WI38 (cell line): ENCODE results near the gene ZSCAN1.

ENCODE experiments used
- H3K4me3 ChIP-seq: 2 replicates; pipeline ENCODE4 v1.5.1; 2011; ENCODE audit warnings: low read depth, mild to moderate bottlenecking, control low read depth, low read length
- CTCF ChIP-seq: IDR thresholded peaks from 2 replicates; pipeline ENCODE4 v1.5.1; 2012; ENCODE audit warnings: low read depth, mild to moderate bottlenecking, control low read depth, low read length

The ZSCAN1 gene

GRCh38 chr19:58093071-58093470, 59.2 kb downstream of the ZSCAN1 start:
- no peak for TF ChIP-seq CTCF
- no peak overlapping the region for H3K4me3 ChIP-seq

- no peak overlapping the region for H3K4me3 ChIP-seq
- no peak for TF ChIP-seq CTCF
These were observed 61.5 kb downstream of the ZSCAN1 start for GRCh38 chr19:58095328-58095727.

- TF ChIP-seq CTCF: no peak
- no peak overlapping the region for H3K4me3 ChIP-seq
These were observed 63.1 kb downstream of the ZSCAN1 start for GRCh38 chr19:58096884-58097283.

GRCh38 chr19:58097349-58097748, 63.5 kb downstream of the ZSCAN1 start:
- no peak for TF ChIP-seq CTCF
- H3K4me3 ChIP-seq: peak overlapping the region; percentile 75

DNA sequence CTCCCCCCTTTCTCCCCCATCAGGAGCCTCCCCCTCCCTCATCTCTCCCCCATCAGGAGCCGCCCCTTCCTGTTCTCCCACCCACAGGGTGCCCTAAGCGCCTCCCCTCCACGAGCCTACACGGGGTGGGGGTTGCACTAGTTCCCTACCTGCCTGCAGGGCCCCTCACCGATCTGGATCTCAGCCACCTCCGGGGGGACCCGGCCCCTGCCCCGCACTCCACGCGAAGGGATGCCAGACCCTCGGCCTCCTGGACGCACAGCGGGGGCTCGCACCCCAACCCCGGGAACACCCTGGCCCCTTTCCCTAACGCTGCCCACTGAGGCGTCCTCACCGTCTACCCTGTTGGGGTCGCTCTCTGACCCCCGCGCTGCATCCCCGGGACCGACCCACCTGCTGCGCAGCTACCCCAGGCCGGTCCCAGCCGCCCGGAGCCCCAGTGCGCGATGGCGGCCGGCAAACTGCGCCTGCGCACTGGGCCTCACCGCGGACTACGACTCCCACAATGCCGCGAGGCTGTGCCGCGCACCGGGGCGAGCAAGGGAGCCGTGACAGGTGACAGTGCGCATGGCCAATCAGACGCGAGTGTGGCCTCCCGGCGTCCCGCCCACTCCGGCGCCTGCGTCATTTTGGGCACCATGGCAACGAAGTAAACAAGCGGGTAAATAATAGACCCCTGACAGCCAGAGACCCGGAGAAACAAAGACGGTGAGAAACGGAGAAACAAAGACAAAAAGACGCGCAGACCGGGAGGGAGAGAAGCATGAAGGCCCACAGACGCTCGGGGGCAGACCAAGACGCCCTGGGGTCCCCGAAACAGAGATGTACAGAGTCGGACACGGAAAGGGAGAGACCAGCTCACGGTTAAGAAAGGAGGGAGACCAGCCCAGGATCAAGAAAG, 64.2 kb downstream of the ZSCAN1 start, which contains the start of gene ZSCAN18:
Gene ZSCAN18 (minus strand): TSS at position 451 of the 901 bp plus-strand sequence. CDS start 7,964 bp downstream, outside the sequence.
- peak within 1 kb of the TSS; percentile 75 for H3K4me3 ChIP-seq
- no peak for TF ChIP-seq CTCF

GRCh38 chr19:58098682-58098998, 64.8 kb downstream of the ZSCAN1 start:
- peak overlapping the region; percentile 75 for H3K4me3 ChIP-seq
- TF ChIP-seq CTCF: no peak
